Fibroblast of lung (primary cell): ENCODE measurements around the gene TMEM74B. TPM values are rescaled to one million over a fixed set of nuclear protein-coding genes. Genes with fewer than 3 reads are reported as not detected.
"Not testable (repeated sequence)": the region's sequence is repeated elsewhere in the genome, so short reads cannot be mapped to it uniquely, and the experiment has no call there.

ENCODE experiments used
- DNase-seq, 2 donors: peaks; one replicate each; pipeline versions ENCODE4 v3.0.0 to v3.0.0-alpha.2; 2010; ENCODE audit warnings: low read depth in 2 of 2
- H2AFZ ChIP-seq: 2 replicates; pipeline ENCODE4 v1.5.1; 2012; ENCODE audit warnings: low read length, control low read depth, inconsistent platforms
- H3K27ac ChIP-seq: 2 replicates; pipeline ENCODE4 v1.5.1; 2011; ENCODE audit warnings: low read length, control low read depth; ENCODE audit not compliant: insufficient read depth
- H3K27me3 ChIP-seq: 2 replicates; pipeline ENCODE4 v1.5.1; 2011; ENCODE audit warnings: mild to moderate bottlenecking, low read length; ENCODE audit not compliant: control insufficient read depth, insufficient read depth
- H3K36me3 ChIP-seq: 2 replicates; pipeline ENCODE4 v1.5.1; 2011; ENCODE audit warnings: low read length; ENCODE audit not compliant: control insufficient read depth, insufficient read depth
- H3K4me1 ChIP-seq: 2 replicates; pipeline ENCODE4 v1.5.1; 2011; ENCODE audit warnings: low read length; ENCODE audit not compliant: control insufficient read depth, insufficient read depth; ENCODE audit errors: extremely low read depth
- H3K4me2 ChIP-seq: 2 replicates; pipeline ENCODE4 v1.5.1; 2011; ENCODE audit warnings: low read length, control low read depth; ENCODE audit not compliant: insufficient read depth; ENCODE audit errors: extremely low read depth
- H3K4me3 ChIP-seq, 4 experiments: fragments of 200-600 bp in 1 of 4; sonication (generic) in 1 of 4; replicated peaks in 1 of 4; 2 replicates each; pipeline ENCODE4 v1.5.1; 2011 to 2016; ENCODE audit warnings: low read length in 4 of 4, low read depth in 3 of 4, mild to moderate bottlenecking in 3 of 4, control low read depth in 2 of 4, inconsistent platforms in 1 of 4, mixed read lengths in 1 of 4; ENCODE audit not compliant: insufficient read depth in 1 of 4; ENCODE audit errors: control extremely low read depth in 1 of 4
- H3K79me2 ChIP-seq: 2 replicates; pipeline ENCODE4 v1.5.1; 2012; ENCODE audit warnings: mild to moderate bottlenecking, low read length, inconsistent platforms; ENCODE audit not compliant: control insufficient read depth, insufficient read depth
- H3K9ac ChIP-seq: 2 replicates; pipeline ENCODE4 v1.5.1; 2011; ENCODE audit warnings: mild to moderate bottlenecking, low read length, control low read depth; ENCODE audit not compliant: insufficient read depth
- H3K9me3 ChIP-seq: 2 replicates; pipeline ENCODE4 v1.5.1; 2012; ENCODE audit warnings: low read depth, low read length; ENCODE audit not compliant: control insufficient read depth, insufficient read depth
- H4K20me1 ChIP-seq: 2 replicates; pipeline ENCODE4 v1.5.1; 2011; ENCODE audit warnings: low read length; ENCODE audit not compliant: control insufficient read depth, insufficient read depth; ENCODE audit errors: extremely low read depth
- EZH2 ChIP-seq: IDR thresholded peaks from 2 replicates; pipeline ENCODE4 v1.5.1; 2012; ENCODE audit warnings: low read length, control low read depth, mild to moderate bottlenecking; ENCODE audit errors: missing control alignments
- polyA plus RNA-seq, 2 donors: library from polyadenylated mRNA; depleted of rRNA in 1 of 2; stranded (reverse) in 1 of 2; unstranded in 1 of 2; fragments of >200 nt; gene quantifications; 2 replicates each; pipeline ENCODE4 v1.2.1, GENCODE V29; 2011 to 2012; ENCODE audit warnings: missing spikeins in 1 of 2
- total RNA-seq: library from RNA; depleted of rRNA; stranded (reverse); fragments of >200 nt; gene quantifications from 2 replicates; pipeline ENCODE4 v1.2.1, GENCODE V29; 2014
- TF ChIP-seq, protein P1 (sequence below), 2 donors: IDR thresholded peaks in 1 of 2; conservative IDR thresholded peaks in 1 of 2; 1 replicate in 1 of 2; 2 replicates in 1 of 2; pipeline ENCODE4 v1.5.1; 2011 to 2012; ENCODE audit warnings: low read length in 2 of 2, control low read depth in 1 of 2, inconsistent platforms in 1 of 2, low read depth in 1 of 2, mild to moderate bottlenecking in 1 of 2

The TMEM74B gene
- total and polyA plus RNA-seq, 2 donors (not counting 1 experiment from before 2014, with no cell fraction given), result not detected

DNA sequence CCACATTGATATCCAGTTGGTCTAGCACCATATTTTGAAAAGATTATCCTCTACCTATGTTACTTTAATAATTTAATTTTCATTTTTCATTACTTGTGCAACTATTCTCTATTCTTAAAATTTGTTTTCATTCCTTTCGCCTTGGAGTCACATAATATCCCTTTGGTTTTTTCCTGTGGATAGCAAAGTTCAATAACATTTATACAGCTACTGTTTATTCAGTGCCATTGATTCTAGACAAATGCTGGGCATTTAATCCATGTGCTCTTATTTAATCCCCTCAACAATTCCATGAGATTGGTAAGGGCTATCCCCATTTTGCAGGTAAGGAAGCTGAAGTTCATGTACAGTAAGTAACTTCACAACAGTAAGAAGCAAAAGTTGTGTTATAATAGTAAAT, 33.8 kb downstream of the TMEM74B start:
- Histone ChIP-seq H3K4me3 (no peak overlapping the region), H3K9ac (no peak overlapping the region), H4K20me1 (no peaks in the 10 kb centered on the region), H3K4me2 (no peak overlapping the region), H3K4me1 (no peaks in the 10 kb centered on the region), H3K27ac (no peak overlapping the region), H3K36me3 (peaks cover 2% of the 10 kb centered on the region), H3K27me3 (no peaks in the 10 kb centered on the region), H3K79me2 (no peaks in the 10 kb centered on the region), H3K9me3 (no peaks in the 10 kb centered on the region), H2AFZ (no peak overlapping the region)
- TF ChIP-seq, protein P1, sequence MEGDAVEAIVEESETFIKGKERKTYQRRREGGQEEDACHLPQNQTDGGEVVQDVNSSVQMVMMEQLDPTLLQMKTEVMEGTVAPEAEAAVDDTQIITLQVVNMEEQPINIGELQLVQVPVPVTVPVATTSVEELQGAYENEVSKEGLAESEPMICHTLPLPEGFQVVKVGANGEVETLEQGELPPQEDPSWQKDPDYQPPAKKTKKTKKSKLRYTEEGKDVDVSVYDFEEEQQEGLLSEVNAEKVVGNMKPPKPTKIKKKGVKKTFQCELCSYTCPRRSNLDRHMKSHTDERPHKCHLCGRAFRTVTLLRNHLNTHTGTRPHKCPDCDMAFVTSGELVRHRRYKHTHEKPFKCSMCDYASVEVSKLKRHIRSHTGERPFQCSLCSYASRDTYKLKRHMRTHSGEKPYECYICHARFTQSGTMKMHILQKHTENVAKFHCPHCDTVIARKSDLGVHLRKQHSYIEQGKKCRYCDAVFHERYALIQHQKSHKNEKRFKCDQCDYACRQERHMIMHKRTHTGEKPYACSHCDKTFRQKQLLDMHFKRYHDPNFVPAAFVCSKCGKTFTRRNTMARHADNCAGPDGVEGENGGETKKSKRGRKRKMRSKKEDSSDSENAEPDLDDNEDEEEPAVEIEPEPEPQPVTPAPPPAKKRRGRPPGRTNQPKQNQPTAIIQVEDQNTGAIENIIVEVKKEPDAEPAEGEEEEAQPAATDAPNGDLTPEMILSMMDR (conservative IDR thresholded peaks at IDR 0.05 in 1 of 2, IDR thresholded peaks at IDR 0.05 in 1 of 2; ENCODE audit: low read depth in 1 of 2, low read length in 2 of 2), result no peak
- no peak for TF ChIP-seq EZH2
- no peak for DNase-seq

DNA sequence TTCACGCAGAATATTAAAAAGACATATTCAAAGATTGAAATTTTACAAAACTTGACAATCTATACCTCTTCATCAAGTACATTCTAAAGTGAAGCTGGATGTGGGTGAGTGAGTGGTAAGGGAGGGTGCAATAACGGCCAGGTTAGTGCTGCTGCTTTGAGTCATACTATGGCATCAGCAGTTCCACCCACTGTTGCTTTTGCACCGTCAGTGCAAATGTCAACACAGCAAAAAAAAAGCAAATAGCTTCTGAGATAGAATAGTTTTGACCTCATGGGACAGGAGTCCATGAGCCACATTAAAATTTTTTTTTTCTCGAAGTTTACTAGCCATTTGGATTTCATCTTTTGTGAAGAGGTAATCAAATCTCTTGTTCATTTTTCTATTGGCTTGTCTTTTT, 34.6 kb downstream of the TMEM74B start:
- DNase-seq, result peak; percentile 6 to 34
- H3K9me3 ChIP-seq, result no peaks in the 10 kb centered on the region
- H3K4me3 ChIP-seq, result no peak overlapping the region
- no peak overlapping the region for H3K4me2 ChIP-seq
- no peak overlapping the region for H3K27ac ChIP-seq
- H3K9ac ChIP-seq, result no peak overlapping the region
- H3K27me3 ChIP-seq, result no peaks in the 10 kb centered on the region
- H3K36me3 ChIP-seq, result peaks cover 2% of the 10 kb centered on the region
- no peak overlapping the region for H2AFZ ChIP-seq
- TF ChIP-seq, protein P1 (conservative IDR thresholded peaks at IDR 0.05 in 1 of 2, IDR thresholded peaks at IDR 0.05 in 1 of 2; ENCODE audit: low read depth in 1 of 2, low read length in 2 of 2), result no peak
- no peak for TF ChIP-seq EZH2
- H3K4me1 ChIP-seq, result no peaks in the 10 kb centered on the region
- no peaks in the 10 kb centered on the region for H3K79me2 ChIP-seq
- no peaks in the 10 kb centered on the region for H4K20me1 ChIP-seq

DNA sequence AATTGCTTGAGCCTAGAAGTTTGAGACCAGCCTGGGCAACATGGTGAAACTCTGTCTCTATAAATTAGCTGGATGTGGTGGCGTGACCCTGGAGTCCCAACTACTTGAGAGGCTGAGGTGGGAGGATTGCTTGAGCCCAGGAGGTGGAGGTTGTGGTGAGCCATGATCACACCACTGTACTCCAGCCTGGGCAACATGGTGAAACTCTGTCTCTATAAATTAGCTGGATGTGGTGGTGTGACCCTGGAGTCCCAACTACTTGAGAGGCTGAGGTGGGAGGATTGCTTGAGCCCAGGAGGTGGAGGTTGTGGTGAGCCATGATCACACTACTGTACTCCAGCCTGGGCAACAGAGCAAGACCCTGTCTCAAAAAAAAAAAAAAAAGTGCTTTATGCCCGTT, 35.0 kb downstream of the TMEM74B start:
- not testable (repeated sequence) for H3K4me2 ChIP-seq, H3K9me3 ChIP-seq, H3K4me3 ChIP-seq, H3K36me3 ChIP-seq, H3K79me2 ChIP-seq, H3K27ac ChIP-seq, H3K4me1 ChIP-seq, DNase-seq, H3K27me3 ChIP-seq, H3K9ac ChIP-seq, H2AFZ ChIP-seq, H4K20me1 ChIP-seq
